GM20000 (cell line): ENCODE results near the gene USP35.

ENCODE experiments used
- DNase-seq: peaks from one replicate; pipeline ENCODE4 v3.0.0; 2012; ENCODE audit warnings: low spot score
- CTCF ChIP-seq: IDR thresholded peaks from 2 replicates; pipeline ENCODE4 v1.5.1; 2012; ENCODE audit warnings: mild to moderate bottlenecking, control low read depth; ENCODE audit errors: extremely low read depth, missing control alignments

The USP35 gene

GRCh38 chr11:78161962-78162371 is 26.8 kb upstream of the USP35 start:
- no peak for DNase-seq
- TF ChIP-seq CTCF = no peak

- TF ChIP-seq CTCF = no peak
- DNase-seq = no peak
Observed at GRCh38 chr11:78163828-78164227, 24.9 kb upstream of the USP35 start.

GRCh38 chr11:78164471-78164870 is 24.2 kb upstream of the USP35 start:
- no peak for DNase-seq
- TF ChIP-seq CTCF = no peak

GRCh38 chr11:78166855-78167469 is 21.8 kb upstream of the USP35 start:
- no peak for DNase-seq
- no peak for TF ChIP-seq CTCF

- DNase-seq = no peak
- TF ChIP-seq CTCF = no peak
Observed at GRCh38 chr11:78168539-78169477, 19.9 kb upstream of the USP35 start.

GRCh38 chr11:78170413-78170812 is 18.3 kb upstream of the USP35 start:
- no peak for DNase-seq

More at GRCh38 chr11:78170413-78170812, 18.3 kb upstream of the USP35 start:
- TF ChIP-seq CTCF = no peak
